ENCODE measurements around the gene WDFY1.

The WDFY1 gene

DNA sequence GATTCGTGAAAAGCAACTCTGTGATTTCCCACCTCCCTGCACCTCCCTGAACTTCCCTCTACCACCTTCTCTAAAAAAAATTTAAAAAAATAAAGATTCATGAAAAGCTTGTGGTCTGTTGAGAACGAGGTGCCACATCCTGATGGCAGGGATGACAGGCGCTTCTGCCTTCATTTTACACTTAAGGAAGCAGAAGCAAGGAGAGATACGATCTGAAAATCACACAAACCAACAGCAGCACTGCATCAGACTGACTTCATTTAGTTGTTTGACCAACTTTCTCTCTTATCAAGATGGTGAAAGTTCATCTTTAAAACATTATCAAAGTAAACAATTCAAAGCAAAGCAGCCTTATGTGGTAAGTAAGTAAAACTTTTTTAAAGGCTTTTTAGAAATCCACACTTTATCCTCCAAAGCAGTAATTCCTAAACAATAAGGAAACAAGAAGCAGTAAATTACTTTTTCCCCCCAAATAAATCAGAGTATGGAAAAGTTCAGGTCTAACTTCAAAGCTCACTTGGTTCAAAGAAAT is 15.5 kb downstream of the WDFY1 start:
- TF ChIP-seq, protein P1, sequence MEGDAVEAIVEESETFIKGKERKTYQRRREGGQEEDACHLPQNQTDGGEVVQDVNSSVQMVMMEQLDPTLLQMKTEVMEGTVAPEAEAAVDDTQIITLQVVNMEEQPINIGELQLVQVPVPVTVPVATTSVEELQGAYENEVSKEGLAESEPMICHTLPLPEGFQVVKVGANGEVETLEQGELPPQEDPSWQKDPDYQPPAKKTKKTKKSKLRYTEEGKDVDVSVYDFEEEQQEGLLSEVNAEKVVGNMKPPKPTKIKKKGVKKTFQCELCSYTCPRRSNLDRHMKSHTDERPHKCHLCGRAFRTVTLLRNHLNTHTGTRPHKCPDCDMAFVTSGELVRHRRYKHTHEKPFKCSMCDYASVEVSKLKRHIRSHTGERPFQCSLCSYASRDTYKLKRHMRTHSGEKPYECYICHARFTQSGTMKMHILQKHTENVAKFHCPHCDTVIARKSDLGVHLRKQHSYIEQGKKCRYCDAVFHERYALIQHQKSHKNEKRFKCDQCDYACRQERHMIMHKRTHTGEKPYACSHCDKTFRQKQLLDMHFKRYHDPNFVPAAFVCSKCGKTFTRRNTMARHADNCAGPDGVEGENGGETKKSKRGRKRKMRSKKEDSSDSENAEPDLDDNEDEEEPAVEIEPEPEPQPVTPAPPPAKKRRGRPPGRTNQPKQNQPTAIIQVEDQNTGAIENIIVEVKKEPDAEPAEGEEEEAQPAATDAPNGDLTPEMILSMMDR (IDR thresholded peaks at IDR 0.05; ENCODE audit: low read depth, low read length) = no peak
- no peak overlapping the region for H3K4me3 ChIP-seq (ENCODE audit: low read depth, low read length)

DNA sequence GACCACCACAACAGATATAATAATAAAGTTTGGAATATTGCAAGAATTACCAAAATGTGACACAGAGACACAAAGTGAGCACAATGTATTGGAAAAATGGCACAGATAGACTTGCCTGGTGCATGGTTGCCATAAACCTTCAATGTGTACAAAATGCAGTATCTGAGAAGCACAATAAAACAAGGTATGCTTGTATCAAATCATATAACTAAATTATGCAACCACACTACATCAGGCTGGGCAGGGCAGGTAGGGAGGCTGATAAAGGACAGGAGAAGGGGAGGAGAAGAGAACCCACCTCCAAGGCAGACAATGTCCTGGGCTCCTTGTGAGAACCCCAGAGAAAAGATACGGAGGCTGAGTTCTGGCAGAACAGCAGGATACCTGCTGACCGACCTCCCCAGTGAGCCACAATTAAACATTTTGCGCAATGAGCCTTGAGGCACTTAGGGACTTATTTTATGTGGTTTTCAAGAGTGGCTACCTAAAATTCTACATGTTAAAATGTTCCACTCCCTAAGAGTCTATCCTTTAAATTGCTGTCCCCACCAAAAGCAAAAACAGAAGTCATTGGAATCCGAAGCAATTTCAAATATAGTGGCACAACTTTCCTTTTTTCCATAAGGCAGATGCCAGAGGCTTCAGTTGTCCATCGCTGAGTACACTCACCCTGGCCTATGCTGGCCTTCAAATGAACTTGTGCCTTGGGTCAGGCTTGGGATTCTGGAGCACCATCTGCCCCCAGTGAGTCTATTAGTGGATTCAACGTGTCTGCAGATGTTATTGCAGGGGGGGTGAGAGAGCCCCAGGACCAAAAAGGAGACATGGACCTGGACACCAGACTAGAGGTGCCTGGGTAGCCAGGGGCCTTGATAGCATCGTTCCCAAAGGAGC is 16.8 kb downstream of the WDFY1 start:
- TF ChIP-seq, protein P1 (IDR thresholded peaks at IDR 0.05; ENCODE audit: low read depth, low read length) = no peak
- H3K4me3 ChIP-seq (ENCODE audit: low read depth, low read length) = no peak overlapping the region

DNA sequence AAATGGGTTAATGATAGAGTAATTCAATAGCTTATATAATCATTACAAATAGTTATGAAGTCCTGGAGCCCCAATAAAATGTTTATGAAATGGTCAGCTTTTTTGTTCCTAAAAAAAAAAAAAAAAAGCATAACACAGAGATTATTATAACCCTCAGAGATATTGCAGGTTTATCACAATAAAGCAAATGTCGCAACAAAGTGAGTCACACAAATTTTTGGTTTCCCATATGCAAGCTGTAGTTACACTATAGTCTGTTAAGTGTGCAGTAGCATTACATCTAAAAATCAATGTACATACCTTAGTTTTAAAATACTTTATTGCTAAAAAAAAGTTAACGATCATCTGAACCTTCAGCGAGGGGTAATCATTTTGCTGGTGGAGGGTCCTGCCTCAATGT is 20.0 kb downstream of the WDFY1 start:
- no peak overlapping the region for H3K4me3 ChIP-seq (ENCODE audit: low read depth, low read length)
- TF ChIP-seq, protein P1 (IDR thresholded peaks at IDR 0.05; ENCODE audit: low read depth, low read length) = no peak

DNA sequence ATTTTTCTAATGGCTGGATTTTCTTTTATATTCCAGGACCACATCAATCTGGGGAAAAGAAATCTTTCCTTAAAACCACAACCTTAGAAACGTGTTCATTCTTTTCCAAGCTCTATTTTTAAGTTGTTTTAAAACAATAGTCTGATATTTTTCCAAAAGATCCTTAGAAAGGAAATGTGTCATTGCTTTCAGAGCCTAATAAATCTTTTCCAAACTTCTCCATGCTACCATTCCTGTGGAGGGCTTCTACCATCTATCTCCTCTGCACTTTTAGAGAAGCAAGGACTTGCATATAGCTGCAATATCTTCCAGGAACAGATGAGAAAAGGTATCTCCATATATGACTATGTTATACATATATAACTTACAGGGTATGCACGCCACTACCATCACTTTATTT is 21.2 kb downstream of the WDFY1 start:
- H3K4me3 ChIP-seq (ENCODE audit: low read depth, low read length) = no peak overlapping the region
- TF ChIP-seq, protein P1 (IDR thresholded peaks at IDR 0.05; ENCODE audit: low read depth, low read length) = no peak

DNA sequence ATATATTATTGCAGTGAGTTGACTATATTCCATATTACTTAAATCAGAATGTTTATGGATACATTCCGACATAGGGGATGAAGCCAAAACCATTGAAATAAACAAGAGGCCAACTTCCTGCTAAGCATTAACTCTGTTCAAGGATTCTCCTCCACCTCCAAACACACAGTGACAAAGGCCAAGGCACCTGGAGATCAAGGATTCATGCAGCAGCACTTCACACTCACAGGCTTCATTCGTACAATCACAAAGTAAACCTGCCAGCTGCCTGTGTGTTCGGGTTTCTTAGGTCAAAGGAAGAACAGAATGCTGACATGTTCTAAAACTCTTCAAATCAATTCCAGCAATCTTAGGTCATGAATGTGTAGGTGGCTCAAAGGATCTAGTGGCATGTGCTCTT is 22.8 kb downstream of the WDFY1 start:
- TF ChIP-seq, protein P1 (IDR thresholded peaks at IDR 0.05; ENCODE audit: low read depth, low read length) = no peak

DNA sequence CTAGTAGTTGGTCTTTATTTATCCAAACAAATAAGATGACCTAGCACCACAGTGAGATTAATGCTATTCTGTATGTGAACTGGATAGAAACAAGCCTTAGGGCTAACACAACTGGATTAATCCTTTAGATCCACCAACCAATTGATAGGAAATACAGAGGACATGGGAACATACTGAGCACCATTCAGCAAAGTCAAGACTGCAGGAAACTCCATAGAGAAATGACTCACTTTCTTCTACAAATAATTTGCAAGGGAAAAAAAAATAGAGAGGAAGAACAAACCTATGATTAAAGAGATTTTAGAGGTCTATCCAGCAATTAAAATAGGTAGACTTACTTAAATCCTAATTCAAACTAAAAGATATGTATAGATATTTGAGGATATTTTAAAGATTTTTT is 23.9 kb downstream of the WDFY1 start:
- H3K4me3 ChIP-seq (ENCODE audit: low read depth, low read length) = no peak overlapping the region
- TF ChIP-seq, protein P1 (IDR thresholded peaks at IDR 0.05; ENCODE audit: low read depth, low read length) = no peak

More for the DNA sequence above, 22.8 kb downstream of the WDFY1 start:
- H3K4me3 ChIP-seq (ENCODE audit: low read depth, low read length) = no peak overlapping the region

DNA sequence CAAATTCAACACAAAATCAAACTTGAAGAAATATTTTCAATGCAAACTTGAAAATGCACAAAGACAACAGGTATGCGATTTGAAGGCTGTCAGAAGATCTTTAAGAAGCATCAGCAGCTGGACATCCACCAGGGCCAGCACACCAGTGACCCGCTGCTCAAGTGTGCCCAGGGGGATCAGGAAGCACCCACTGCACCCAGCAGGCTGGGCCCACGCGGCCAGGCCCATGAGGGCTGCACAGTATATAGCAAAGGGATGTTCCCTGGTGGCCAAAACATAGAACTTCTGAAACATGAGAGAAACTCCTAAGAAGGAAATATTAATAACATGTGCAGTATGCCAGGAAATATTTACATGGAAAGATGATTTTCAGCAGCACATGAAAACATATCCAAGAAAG is 25.0 kb downstream of the WDFY1 start:
- no peak overlapping the region for H3K4me3 ChIP-seq (ENCODE audit: low read depth, low read length)
- TF ChIP-seq, protein P1 (IDR thresholded peaks at IDR 0.05; ENCODE audit: low read depth, low read length) = no peak

Measured in WI38 (cell line).